HG03575 (cell line): ENCODE results near the gene PELI1.

Experiments
- ATAC-seq: cut with Tn5 transposase; IDR thresholded peaks from one replicate; pipeline ENCODE4 v1.9.1; 2021; ENCODE audit not compliant: unreplicated experiment, insufficient number of reproducible peaks, low FRiP score; ENCODE audit errors: extremely low read depth

PELI1 gene, protein sequence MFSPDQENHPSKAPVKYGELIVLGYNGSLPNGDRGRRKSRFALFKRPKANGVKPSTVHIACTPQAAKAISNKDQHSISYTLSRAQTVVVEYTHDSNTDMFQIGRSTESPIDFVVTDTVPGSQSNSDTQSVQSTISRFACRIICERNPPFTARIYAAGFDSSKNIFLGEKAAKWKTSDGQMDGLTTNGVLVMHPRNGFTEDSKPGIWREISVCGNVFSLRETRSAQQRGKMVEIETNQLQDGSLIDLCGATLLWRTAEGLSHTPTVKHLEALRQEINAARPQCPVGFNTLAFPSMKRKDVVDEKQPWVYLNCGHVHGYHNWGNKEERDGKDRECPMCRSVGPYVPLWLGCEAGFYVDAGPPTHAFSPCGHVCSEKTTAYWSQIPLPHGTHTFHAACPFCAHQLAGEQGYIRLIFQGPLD

DNA sequence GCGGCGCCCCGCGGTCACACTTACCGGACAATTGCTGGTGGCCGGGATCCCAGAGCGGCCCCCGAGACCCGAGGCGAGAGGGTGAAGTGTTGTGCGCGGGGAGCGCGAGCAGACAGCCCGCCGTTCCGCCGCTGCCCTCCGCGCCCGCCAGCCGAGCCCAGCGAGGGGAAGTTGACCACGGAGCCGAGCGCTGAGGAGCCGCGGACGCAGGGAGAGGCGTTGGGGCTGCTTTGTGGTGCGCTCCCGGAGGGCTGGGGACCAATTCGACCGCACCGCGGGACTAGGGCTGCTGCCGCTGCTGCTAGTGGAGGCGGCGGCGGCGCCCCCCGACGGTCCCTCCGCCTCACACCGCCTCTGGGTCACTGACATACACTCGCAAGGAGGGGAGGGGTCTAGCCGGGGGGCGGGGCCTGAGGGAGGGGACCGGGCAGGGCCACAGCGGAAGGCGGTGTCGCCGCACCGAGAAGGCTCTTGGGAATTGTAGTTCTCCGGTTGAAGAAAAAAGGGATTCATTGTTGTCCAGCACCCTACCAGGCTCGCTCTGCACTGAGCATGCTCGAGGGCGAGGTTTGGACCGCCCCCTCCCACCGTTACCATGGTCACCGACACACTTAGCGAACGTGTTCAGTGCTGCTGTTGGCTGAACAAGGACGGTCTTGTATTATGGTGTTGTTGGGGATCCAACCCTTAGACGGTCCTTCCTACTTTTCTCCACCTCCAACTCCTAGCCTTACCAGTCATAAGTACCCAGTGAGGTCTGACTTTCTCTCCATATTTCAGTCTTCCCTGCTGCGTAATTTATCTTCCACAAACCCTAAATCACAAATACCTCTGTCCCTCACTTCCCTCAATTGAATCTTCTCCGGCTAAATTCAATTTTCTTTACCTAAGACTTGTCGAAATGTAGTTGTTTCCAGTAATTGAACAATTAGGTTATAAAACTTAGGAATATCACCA, at the start of gene PELI1:
TSS of gene PELI1 (minus strand) at position 364 of the 957 bp plus-strand sequence. CDS start 36,110 bp downstream, outside the sequence.
- ATAC-seq = peak; percentile 51

DNA sequence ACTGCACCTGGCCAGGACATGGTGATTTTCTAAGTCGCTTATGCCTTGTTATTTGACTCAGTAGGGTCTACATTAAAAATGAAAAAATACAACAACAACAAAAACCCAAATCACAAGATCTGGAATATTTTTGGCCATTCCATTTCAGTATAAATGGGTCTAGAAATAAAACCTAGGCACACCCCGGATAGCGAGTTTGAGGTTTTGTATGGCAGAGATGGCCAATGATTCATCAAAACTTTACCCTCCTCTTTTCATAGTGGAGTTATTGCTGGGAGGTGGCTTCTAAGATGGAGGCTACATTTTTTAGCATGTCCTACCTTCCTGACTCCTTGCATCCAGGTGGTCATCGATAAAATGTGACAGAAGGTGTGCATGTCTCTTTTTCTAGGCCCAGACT, 49.3 kb upstream of the PELI1 start:
- ATAC-seq = no peak

DNA sequence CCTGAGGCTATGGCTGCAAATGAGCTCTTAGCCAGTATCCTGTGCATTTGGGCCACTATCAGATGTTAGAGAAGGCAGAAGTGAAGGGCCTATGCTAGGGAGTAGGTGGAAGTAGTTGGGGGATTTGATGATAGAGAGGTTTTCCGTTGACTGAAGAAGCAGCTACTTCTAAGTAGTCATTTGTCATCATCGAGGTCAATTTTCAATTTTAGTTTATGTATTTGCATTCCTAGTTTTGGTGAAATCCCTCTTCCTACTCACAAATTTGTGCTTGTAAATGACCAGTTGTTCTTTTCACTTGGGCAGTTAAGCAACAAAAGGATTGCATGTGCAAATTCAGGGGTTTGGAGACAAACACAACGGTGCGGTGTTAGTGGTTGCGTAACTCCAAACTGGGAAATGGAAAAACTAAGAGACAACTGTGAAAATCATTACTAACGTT, 48.5 kb upstream of the PELI1 start:
- ATAC-seq = no peak

DNA sequence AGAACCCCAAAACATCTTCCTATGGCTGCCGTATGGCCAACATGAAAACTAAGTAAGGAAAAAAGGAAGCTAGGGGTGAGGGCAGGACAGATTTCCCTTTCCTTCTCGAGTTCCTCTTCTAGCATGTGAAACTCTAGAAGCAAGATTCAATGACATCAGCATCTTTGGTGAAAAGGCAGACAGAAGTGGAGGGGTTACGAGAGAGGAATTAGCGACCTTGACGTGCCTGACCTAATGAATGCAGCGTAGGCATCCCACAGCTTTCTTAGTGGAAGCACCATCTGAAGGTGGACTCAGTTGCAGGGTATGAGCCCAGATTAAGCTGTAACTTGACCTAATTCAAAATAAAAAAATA, 47.9 kb upstream of the PELI1 start:
- ATAC-seq = no peak

DNA sequence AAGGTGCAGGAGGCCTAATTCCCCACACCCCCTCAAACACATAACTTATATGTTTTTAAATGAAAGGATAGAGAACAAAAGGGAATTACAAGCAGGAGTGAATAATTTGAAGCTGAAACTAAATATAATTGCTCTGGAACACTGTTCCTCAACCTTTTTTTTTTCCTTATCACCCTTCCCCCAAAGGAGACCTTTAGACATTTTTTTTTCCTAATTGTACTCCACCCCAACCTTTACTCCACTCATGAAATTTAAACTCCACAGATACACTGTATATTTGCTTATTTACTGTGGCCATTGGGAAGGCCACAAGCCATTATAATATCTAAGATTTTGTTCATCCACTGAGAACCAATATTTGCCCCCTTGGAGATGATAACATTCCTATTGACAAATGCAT, 45.4 kb upstream of the PELI1 start:
- no peak for ATAC-seq

DNA sequence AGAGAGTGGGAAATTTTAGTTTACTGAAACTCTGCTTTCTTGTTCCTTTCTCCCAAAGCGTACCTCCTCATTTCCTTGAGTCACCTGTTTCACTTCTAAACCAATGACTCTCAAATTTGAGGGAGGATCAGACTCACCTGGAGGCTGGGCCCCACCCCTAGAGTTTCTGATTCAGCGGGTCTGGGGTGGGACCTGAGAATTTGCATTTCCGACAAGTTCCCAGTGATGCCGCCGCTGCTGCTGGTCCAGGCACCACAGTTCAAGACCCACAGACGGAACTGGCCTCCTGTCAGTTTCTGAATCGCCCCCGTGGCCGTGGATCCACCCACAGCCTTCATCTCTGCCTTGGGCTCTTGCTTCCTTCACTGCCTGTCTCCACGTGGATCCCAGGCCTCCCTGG, 44.9 kb upstream of the PELI1 start:
- ATAC-seq = no peak

DNA sequence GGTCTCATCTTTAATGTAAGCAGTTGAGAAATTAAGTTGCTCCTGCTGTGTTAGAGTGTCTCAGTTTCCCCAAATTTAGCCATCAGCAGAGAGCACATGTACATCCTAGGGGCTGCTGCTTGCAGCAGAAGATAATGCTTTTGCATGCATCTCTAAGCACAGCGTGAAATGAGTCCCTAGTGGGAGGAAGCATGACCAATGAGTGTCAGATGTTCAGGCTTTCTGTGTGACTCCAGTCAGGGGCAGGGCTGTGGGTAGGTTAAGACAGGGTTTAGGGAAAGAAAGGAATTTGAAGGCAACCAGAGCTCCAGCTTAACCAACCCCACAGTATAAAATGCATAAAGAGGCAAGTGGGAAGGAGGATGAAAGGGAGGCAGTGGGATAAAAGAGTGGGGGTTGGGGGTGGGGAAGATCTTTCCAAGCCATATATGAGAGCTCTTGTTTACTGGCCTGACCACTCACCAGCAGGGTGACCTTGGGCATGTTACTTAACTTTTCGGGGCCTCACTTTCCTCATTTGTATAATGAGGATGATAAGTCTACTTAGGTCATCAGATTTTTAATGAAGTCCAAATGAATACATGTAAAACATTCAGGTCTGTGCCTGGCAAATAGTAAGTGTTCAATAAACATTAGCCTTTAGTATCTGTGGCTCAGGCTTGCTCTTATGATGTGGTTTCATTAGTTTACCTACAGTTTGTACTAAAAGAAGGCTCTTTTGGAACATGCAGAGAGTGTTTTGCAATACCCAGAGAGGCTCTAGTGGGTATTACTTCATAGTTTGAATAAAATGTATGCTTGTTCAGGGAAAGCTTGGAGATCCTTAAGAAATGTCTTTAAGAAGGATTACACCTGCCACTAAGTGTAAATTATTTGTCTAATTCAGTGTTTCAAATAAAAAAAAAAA, 42.7 kb upstream of the PELI1 start:
- ATAC-seq = no peak

DNA sequence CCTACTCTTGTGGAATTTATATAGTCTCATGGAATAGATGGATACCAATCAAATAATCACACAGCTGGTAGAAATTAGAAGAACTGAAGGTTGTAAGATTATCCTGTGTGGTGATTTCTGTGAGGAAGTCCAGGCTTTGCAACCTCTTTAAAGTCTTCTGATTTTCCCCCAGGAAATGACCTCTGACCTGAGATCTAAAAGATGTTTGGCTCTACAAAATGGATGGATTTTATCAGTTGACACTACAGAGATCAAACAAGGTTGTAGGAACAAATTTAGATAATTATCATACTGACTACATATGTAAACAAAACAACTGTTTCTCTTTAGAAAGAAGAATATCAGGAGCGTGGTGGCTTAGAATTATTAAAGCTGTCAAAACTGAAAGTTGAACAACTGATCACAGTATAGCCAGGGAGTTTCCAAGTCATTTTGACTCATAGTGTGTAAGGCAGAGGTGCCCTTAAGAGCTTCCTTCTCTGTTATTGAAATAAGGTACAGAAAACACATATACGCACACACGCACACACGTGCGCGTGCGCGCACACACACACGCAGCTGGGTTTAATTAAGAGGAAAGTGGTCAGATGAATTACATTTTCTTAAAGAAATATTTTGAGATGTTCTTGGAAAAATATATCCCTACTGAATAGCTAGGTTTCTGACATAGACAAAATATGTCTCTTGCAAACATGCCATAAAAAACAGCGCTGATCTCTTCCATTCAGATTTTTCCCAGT, 35.5 kb upstream of the PELI1 start:
- ATAC-seq = no peak

DNA sequence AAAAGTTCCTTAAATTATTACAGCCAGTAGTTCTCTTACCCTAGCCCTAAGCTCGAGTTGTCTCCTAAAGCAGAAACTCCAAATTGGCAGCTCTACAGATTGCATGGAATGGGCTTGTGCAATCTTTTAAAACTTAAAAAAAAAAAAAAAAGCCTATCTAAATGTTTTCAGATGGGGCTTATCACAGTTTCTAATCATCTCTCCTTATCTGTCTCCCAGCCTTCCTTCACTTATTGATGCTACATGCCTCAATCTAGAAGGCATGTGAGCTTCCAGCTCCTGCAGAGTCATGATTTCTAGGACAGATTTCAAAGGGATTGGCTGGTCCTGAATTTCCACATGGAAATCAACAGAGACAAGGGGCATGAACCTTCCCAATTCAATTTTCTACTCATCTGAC, 33.1 kb upstream of the PELI1 start:
- no peak for ATAC-seq

DNA sequence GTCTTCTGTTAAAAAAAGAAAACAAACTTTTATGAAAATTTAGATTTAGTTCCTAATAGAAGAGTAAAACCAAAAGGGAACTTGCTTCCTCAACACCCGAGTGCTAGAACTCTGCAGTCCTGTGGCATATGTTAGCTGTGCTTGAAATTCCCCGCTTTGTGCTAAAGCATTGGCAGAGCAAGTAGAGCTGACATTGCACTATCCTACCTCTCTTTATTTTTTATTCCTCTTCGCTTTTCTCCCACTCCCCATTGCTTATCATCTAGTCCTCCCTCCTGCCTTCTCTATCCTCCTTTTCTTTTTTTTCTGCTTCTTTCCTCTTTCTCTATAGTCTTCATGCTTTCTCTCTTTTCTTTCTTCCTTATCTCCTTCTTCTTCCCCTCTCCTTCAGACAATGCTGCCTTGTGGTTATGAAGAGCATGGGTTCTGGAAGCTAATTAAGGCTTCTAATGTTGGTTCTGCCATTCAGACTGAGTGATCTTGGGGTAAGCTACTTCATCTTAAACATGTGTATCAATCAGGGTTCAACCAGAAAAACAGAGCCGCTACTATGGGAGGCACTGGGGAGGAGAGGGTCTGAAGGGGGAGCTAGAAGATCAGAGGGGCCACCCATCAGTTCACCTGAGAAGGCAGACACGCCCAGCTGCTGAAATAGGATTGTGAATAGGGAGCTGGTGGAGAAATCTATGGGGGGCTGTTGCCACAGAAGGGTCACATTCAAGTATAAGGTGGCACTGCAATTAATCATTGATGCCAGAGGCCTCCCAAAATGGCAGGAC, 31.4 kb upstream of the PELI1 start:
- ATAC-seq = no peak

DNA sequence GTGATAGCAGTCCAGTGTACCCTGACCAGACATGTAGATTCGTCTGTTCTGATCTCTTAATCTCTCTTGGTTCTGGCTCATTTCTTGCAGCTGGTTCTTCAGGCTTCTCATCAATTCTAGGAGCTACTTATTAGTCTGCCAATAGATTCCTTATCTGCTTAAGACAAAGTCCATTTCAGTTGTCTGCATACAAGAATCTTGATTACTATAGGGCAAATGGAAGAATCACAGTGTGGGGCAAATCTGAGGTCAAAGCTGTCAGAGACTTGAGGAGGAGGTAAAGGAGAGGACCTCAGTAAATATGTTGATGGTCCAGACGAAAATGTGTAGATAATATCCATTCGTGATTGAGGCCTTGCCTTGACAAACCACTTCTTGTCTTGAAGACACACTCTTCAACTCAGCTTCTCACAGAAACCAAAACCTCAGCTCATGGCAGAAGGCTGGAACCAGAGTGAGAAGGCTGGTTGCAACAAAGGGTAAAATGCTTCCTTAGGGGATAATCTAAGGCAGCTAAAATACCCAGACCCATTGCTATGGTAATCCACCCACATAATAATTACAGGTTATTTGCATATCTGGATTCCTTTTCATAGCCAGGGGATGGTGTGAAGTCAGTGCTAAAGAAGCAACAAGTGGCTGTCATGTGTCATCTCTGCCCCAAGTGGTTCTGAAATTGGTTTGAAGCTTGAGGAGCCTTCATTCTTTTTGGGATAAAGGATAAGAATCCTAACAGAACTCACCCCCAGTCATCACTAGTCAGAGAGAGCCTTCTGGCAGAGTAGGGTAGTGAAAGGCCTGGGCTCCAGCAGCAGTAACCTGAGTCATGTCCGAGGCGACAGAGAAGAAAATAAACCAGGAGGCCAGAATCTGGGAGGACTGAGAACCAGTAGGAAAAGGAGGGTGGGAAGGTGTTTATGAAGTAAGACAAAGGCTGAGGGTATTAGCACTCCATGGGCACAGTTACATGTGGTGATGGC, 29.2 kb upstream of the PELI1 start:
- ATAC-seq = no peak

DNA sequence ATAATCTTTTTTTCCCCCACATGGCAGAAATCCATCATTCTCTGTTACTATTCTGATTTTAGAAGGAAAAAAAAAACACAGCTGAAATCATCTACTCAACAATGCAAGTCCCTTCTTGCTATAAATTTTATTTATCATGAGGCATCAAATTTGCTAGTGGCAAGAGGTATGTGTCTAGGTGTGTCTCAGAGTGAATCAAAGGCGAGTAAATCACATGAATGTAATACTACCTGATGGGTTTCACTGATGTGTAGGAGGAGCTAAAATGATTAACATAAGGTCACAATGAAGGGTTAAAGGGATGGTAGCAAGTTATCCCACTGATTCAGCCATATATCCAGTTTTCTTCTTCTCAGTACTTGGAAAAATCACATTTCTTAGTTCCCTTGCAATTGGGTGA, 24.5 kb upstream of the PELI1 start:
- ATAC-seq = no peak

DNA sequence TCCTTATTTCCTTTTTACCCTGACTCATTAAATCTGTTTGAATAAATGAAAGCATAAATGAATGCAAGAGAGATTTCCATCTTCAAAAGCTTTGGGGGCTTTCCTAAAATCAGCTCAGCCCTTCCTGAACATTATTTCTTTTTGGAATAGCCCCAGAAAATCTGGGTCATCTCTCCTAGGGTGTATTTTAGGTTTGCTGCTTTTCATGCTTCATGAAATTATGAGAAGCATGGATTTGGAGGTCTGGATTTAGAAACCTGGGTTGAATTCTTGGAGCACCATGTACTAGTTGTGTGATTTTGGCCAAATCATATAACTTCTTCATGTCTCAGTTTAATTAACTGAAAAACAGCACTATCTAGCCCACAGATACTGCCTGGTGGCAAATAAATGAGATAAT, 24.0 kb upstream of the PELI1 start:
- no peak for ATAC-seq

DNA sequence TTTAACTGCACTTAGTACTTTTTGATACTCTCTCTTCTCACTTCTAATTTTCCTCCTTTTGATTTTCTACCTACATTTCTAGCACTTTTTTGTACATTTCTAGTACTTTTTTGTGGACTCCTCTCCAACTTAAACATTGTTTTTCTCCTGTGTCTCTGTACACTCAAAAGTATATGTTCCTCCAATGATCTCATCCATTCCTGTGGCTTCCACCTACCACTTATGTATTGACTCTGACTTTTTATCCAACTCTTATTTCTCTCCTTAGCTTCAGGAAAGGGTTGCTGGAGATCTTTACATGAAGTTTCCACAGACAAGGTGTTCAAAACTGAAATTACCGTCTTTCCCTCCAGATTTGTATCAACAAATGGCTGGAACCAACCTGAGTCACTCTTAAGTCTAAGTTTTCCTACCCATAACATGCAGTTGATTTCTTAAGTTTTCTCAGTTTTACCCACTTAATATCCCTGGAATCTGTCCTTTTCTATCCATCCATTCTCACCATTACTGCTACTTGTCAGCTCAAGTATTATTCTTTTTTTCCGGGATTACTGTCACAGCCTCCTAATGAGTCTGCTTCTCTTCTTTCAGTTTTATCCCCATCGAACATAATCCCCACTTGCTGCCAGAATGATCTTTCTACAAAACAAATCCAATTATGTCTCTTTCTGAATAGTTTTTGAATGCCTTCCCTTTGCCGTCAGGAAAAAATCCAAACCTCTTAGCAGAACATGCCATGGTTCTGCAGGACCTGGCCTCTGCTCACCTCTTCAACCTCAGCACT, 22.6 kb upstream of the PELI1 start:
- no peak for ATAC-seq

DNA sequence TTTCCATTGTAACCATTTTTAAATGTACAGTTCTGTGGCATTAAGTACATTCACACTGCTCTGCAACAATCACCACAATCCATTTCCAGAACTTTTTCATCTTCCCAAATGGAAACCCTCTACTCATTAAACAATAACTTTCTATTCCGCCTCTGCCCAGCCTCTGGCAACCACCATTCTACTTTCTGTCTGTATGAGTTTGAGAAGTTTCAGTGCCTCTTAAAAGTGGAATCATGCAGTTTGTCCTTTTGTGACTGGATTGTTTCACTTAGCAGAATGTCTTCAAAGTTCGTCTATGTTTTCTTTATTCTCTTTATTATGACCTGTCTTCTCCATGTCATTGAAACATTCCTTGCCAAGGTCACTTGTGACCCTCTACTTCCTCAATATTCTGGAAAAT, 22.0 kb upstream of the PELI1 start:
- no peak for ATAC-seq

DNA sequence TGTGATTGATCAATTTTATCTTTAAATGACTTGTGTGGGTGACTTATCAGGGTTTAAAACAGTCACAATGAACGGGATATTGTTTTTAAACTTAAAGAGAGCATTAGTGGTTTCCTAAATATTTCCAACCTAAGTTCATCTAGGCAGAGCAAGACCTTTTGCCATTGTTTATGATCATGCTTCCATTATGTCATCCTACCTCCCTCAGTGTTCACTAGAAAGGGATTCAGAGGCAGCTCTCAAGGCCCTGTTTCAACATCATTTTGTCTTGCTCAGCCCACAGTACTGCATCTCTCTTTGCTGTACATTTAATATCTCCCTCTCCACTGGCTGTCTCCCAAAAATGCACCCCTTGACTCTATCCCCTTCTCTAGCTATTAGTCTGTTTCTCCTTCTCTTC, 21.5 kb upstream of the PELI1 start:
- ATAC-seq = no peak
